CD4-positive, alpha-beta memory T cell (primary cell): ENCODE measurements around the gene CPEB1. TPM values are rescaled to one million over a fixed set of nuclear protein-coding genes. Genes with fewer than 3 reads are reported as not detected.

Source experiments
- CTCF ChIA-PET: fragments of 350-600 bp; sonication (Branson Sonifier 250); formaldehyde crosslinking; loops from one replicate; lab custom pipeline; 2021; ENCODE audit warnings: inconsistent platforms; ENCODE audit not compliant: partially characterized antibody; lab: Charles Lee
- POLR2A ChIA-PET: fragments of 350-600 bp; sonication (Branson Sonifier 250); formaldehyde crosslinking; loops from one replicate; lab custom pipeline; 2021; ENCODE audit not compliant: partially characterized antibody; lab: Charles Lee
- DNase-seq, 5 donors: peaks; one replicate each; pipeline versions ENCODE4 v3.0.0 to v3.0.0-alpha.2; 2020 to 2022; ENCODE audit warnings: mixed read lengths in 1 of 5
- H3K27ac ChIP-seq: one replicate; pipeline ENCODE4 v1.7.0; 2013; ENCODE audit warnings: low read depth, low read length
- H3K27me3 ChIP-seq: 2 replicates; pipeline ENCODE4 v1.7.0; 2013; ENCODE audit warnings: mild to moderate bottlenecking, low read length, moderate library complexity; ENCODE audit not compliant: insufficient read depth
- H3K36me3 ChIP-seq: 2 replicates; pipeline ENCODE4 v1.7.0; 2013; ENCODE audit warnings: mild to moderate bottlenecking, low read length, moderate library complexity; ENCODE audit not compliant: insufficient read depth
- H3K4me1 ChIP-seq: 2 replicates; pipeline ENCODE4 v1.7.0; 2013; ENCODE audit warnings: mild to moderate bottlenecking, low read length, moderate library complexity; ENCODE audit not compliant: insufficient read depth
- H3K4me3 ChIP-seq, 2 donors: one replicate each; pipeline ENCODE4 v1.7.0; 2013; ENCODE audit warnings: low read length in 2 of 2, mild to moderate bottlenecking in 1 of 2
- H3K9me3 ChIP-seq, 2 donors: one replicate each; pipeline ENCODE4 v1.7.0; 2013; ENCODE audit warnings: low read length in 2 of 2, control low read depth in 1 of 2; ENCODE audit not compliant: control insufficient read depth in 1 of 2
- H3K27ac Mint-ChIP-seq, 7 donors: one replicate each; pipeline ENCODE4 v1.8.0; 2020 to 2021; ENCODE audit warnings: mixed read lengths in 7 of 7, mild to moderate bottlenecking in 6 of 7, inconsistent platforms in 3 of 7, moderate library complexity in 3 of 7
- H3K27me3 Mint-ChIP-seq, 2 donors: one replicate each; pipeline ENCODE4 v1.8.0; 2020 to 2021; ENCODE audit warnings: mixed read lengths in 2 of 2
- H3K36me3 Mint-ChIP-seq, 2 donors: one replicate each; pipeline ENCODE4 v1.8.0; 2020 to 2021; ENCODE audit warnings: mixed read lengths in 2 of 2, inconsistent platforms in 1 of 2, mild to moderate bottlenecking in 1 of 2
- H3K4me1 Mint-ChIP-seq, 4 donors: one replicate each; pipeline ENCODE4 v1.8.0; 2020 to 2021; ENCODE audit warnings: mixed read lengths in 4 of 4, mild to moderate bottlenecking in 1 of 4
- H3K4me3 Mint-ChIP-seq, 8 donors: one replicate each; pipeline ENCODE4 v1.8.0; 2020 to 2021; ENCODE audit warnings: mixed read lengths in 8 of 8, mild to moderate bottlenecking in 7 of 8, moderate library complexity in 6 of 8, inconsistent platforms in 3 of 8
- H3K9me3 Mint-ChIP-seq, 8 donors: one replicate each; pipeline ENCODE4 v1.8.0; 2020 to 2021; ENCODE audit warnings: mixed read lengths in 8 of 8, mild to moderate bottlenecking in 5 of 8, inconsistent platforms in 3 of 8, moderate library complexity in 1 of 8
- intact Hi-C: fragments of 100-400 bp; cut with micrococcal nuclease; formaldehyde crosslinking; loops from one replicate; pipeline ENCODE4 v1.15.1; 2023
- polyA plus RNA-seq, 2 donors: library from polyadenylated mRNA; unstranded; fragments of 300-500 nt; fragmentation: Illumina TruSeq; gene quantifications; one replicate each; pipeline ENCODE4 v1.2.3, GENCODE V29; 2021
- total RNA-seq, 2 experiments: library from RNA; stranded (reverse); gene quantifications; one replicate each; pipeline ENCODE4 v1.2.3, GENCODE V29; 2021

CPEB1 gene
- total and polyA plus RNA-seq, 4 experiments from 2014 or later = 0.17 to 0.55 (median 0.38) TPM

DNA sequence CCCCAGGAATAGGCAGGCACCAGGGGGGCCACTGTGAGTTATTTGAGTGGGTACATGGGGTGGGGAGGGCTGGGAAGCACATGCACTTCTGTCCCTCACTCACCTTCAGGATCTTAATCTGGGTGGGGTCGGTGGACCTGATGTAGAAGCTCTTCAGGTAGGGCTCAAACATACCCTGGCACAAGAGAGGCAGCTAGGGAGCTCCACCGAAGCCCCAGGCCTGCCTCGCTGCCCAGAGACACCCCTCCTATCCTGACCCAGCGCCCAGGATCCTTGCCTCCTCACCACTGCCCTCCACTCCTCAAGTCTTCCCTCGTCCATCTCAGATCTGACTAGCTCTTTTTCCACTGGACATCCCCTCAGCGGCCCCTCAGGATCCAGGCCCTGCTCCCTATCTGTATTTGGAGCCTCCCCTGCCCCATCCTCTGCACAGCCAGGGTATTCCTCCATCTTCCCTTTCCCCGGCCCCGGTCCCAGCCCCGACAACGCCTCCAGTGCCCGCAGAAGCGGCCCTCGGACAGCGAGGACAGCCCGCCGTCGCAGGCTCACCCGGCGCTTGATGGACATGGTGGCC lies 32.5 kb upstream of the CPEB1 start:
- Histone ChIP-seq H3K36me3 (no peaks in the 10 kb centered on the region), H3K27me3 (no peaks in the 10 kb centered on the region), H3K4me1 (peaks cover 14% of the 10 kb centered on the region), H3K27ac (no peak overlapping the region), H3K9me3 (no peaks in the 10 kb centered on the region), H3K4me3 (peak overlapping the region; percentile 17 to 70)
- DNase-seq = peak in 1 of 5 donors; percentile 5
- Mint-ChIP-seq H3K4me1 (peaks cover 7 to 16% (median 12%) of the 10 kb centered on the region in 4 donors), H3K4me3 (peak overlapping the region; percentile 83 to 96 (median 91)), H3K9me3 (no peaks in the 10 kb centered on the region), H3K27ac (peak overlapping the region; percentile 37 to 81 (median 64)), H3K36me3 (no peaks in the 10 kb centered on the region), H3K27me3 (peaks cover 3 to 6% of the 10 kb centered on the region in 2 donors)
- intact Hi-C loops = loop anchor here (1.0 to 10.0 kb wide), 5 partner anchors 30 to 305 kb away; partner anchors contain the start of genes AP3B2, RAMAC, RPS17 and WHAMM
- CTCF ChIA-PET = interaction anchor here (1.2 kb wide), 1 partner anchor 8 kb away, joined by 3 read pairs; no protein-coding TSS in a partner anchor
- POLR2A ChIA-PET = interaction anchor here (0.5 to 3.5 kb wide), 11 partner anchors 29 to 417 kb away, joined by 3 to 21 read pairs (median 6); partner anchors contain the start of genes AP3B2, BTBD1, CPEB1 and EFL1

DNA sequence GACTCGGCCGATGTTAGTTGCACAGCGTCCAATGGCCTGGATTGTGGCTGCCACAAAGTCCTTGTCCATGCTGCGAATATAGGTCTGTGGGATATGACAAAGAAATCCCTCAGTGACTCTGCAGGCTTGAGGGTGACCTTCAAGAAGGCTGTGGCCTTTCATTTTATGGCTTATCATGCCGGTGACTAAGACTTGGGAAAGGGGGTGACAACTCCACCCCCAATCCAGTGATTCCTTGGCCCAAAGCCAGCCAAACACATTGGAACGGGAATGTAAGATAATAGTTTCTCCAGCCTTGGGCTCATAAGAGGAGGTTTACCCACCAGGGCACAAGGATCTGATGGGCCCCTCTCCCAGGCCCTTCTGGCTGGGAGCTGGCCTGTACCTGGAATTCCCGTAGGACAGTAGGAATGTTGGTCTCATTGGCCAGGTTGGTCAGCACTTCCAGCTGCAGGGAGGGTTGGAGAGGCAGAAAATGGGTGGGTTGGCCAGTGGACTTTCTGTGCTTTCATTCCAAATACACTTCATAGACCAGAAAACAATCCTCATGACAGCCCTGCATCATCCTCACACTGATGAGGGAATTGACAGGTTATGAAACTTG lies 30.7 kb upstream of the CPEB1 start:
- intact Hi-C loops = no loop called here
- Histone ChIP-seq H3K27ac (no peak overlapping the region), H3K4me1 (peaks cover 14% of the 10 kb centered on the region), H3K9me3 (no peaks in the 10 kb centered on the region), H3K36me3 (no peaks in the 10 kb centered on the region), H3K4me3 (no peak overlapping the region), H3K27me3 (no peaks in the 10 kb centered on the region)
- Mint-ChIP-seq H3K4me3 (peak overlapping the region in 1 of 8 donors; percentile 46), H3K4me1 (peaks cover 7 to 16% (median 12%) of the 10 kb centered on the region in 4 donors), H3K9me3 (no peaks in the 10 kb centered on the region), H3K36me3 (no peaks in the 10 kb centered on the region), H3K27me3 (peaks cover 0 to 3% of the 10 kb centered on the region in 2 donors), H3K27ac (peak overlapping the region in 1 of 7 donors; percentile 17)
- ChIA-PET POLR2A (no interaction called here), CTCF (no interaction called here)
- no peak for DNase-seq

DNA sequence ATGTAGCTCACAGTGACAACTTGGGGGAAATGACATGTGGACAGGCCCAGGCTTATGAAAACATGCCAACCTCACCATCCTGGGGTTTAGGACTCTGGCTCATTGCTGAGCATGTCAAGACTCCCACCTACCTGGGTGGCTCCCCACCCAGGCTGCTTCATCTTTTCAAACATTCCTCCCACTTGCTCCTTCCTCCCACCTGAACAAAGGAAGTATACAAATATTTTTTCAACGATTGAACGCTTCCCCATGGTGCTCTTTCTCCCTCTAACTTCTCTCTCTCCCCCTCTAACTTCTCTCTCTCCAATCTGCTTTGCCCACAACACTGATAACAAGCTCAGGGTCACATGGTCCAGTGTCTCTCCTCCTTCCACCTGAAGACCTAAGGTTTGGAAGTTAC lies 27.7 kb upstream of the CPEB1 start:
- Histone ChIP-seq H3K9me3 (no peaks in the 10 kb centered on the region), H3K4me1 (peaks cover 2% of the 10 kb centered on the region), H3K36me3 (no peaks in the 10 kb centered on the region), H3K4me3 (no peak overlapping the region), H3K27ac (no peak overlapping the region), H3K27me3 (no peaks in the 10 kb centered on the region)
- intact Hi-C loops = no loop called here
- Mint-ChIP-seq H3K27ac (no peak overlapping the region), H3K4me1 (peaks cover 0 to 4% (median 2%) of the 10 kb centered on the region in 4 donors), H3K4me3 (peak overlapping the region in 1 of 8 donors; percentile 18), H3K9me3 (no peaks in the 10 kb centered on the region), H3K36me3 (no peaks in the 10 kb centered on the region), H3K27me3 (peaks cover 0 to 2% of the 10 kb centered on the region in 2 donors)
- CTCF ChIA-PET = no interaction called here
- POLR2A ChIA-PET = no interaction called here
- DNase-seq = no peak

DNA sequence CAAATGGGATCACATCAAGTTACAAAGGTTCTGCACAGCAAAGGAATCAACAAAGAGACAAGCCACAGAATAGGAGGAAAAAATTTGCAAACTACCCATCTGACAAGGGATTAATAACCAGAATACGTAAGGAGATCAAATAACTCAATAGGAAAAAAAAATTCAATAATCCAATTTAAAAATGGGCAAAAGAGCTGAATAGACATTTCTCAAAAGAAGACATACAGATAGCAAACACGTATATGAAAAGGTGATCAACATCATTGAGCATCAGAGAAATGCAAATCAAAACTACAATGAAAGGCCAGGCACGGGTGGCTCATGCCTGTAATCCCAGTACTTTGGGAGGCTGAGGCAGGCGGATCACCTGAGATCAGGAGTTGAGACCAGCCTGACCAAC lies 23.5 kb upstream of the CPEB1 start:
- H3K4me1 Mint-ChIP-seq = no peaks in the 10 kb centered on the region
- CTCF ChIA-PET = interaction anchor here (0.6 kb wide), 1 partner anchor 577 kb away, joined by 3 read pairs; no protein-coding TSS in a partner anchor
- no peaks in the 10 kb centered on the region for H3K9me3 ChIP-seq
- POLR2A ChIA-PET = no interaction called here
- H3K4me1 ChIP-seq = no peaks in the 10 kb centered on the region
- no peak overlapping the region for H3K4me3 ChIP-seq
- no peak for DNase-seq
- no peaks in the 10 kb centered on the region for H3K36me3 Mint-ChIP-seq
- no peaks in the 10 kb centered on the region for H3K36me3 ChIP-seq
- intact Hi-C loops = no loop called here
- H3K27me3 ChIP-seq = no peaks in the 10 kb centered on the region
- H3K4me3 Mint-ChIP-seq = no peak overlapping the region
- H3K9me3 Mint-ChIP-seq = no peaks in the 10 kb centered on the region
- H3K27me3 Mint-ChIP-seq = peaks cover 2 to 13% of the 10 kb centered on the region in 2 donors
- H3K27ac Mint-ChIP-seq = no peak overlapping the region
- H3K27ac ChIP-seq = no peak overlapping the region

DNA sequence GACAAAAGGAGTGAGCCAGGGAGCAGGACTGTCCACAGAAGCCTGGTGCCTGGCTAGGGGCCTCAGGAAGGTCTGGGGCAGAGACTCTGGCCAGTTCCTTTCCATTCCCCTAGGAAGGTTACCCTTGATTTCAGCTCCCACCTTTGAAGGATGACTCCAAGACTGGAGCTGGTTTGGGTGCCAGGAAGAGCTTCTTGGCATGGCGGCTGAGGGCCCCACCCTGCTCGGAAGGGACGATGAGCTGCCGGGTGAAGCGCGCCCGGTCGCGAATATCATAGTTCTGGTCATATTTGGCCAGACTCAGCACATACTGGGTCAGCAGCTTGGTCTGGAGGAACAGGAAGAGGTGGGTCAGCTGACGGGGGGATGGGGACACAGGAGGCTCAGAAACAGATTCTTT lies 19.4 kb upstream of the CPEB1 start:
- POLR2A ChIA-PET = no interaction called here
- Histone ChIP-seq H3K4me1 (no peaks in the 10 kb centered on the region), H3K36me3 (no peaks in the 10 kb centered on the region), H3K27me3 (no peaks in the 10 kb centered on the region), H3K9me3 (no peaks in the 10 kb centered on the region), H3K27ac (no peak overlapping the region), H3K4me3 (no peak overlapping the region)
- Mint-ChIP-seq H3K9me3 (peaks cover 0 to 4% (median 0%) of the 10 kb centered on the region in 8 donors), H3K27ac (no peak overlapping the region), H3K4me1 (no peaks in the 10 kb centered on the region), H3K36me3 (no peaks in the 10 kb centered on the region), H3K27me3 (peaks cover 10 to 24% of the 10 kb centered on the region in 2 donors), H3K4me3 (no peak overlapping the region)
- intact Hi-C loops = no loop called here
- no peak for DNase-seq
- CTCF ChIA-PET = no interaction called here

DNA sequence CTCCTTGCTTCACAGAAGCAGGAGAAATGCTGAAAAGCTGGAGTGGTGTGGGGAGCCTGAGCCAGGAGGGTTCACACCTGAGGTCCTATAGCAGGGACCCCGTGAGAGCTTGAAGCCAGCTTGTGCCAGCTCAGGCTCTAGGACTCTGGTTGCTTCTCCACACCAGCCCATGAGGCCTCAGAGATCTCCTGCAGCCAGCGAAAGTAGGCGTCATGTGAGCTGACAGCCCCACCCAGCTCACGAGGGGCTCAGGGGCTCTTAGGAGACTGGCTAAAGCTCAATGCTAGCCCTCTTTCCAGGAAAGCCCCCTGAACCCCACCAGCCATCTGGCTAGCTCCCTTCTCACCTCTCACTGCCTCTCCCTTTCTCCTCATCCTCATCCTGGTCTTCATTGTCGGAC lies 16.9 kb upstream of the CPEB1 start:
- H3K27me3 Mint-ChIP-seq = peaks cover 21 to 35% of the 10 kb centered on the region in 2 donors
- Histone ChIP-seq H3K27me3 (no peaks in the 10 kb centered on the region), H3K27ac (no peak overlapping the region), H3K4me1 (no peaks in the 10 kb centered on the region), H3K4me3 (no peak overlapping the region), H3K9me3 (no peaks in the 10 kb centered on the region), H3K36me3 (no peaks in the 10 kb centered on the region)
- H3K27ac Mint-ChIP-seq = peak overlapping the region in 1 of 7 donors; percentile 37
- CTCF ChIA-PET = interaction anchor here (0.6 kb wide), 1 partner anchor 79 kb away, joined by 3 read pairs; no protein-coding TSS in a partner anchor
- POLR2A ChIA-PET = no interaction called here
- intact Hi-C loops = no loop called here
- H3K36me3 Mint-ChIP-seq = no peaks in the 10 kb centered on the region
- peaks cover 0 to 4% (median 0%) of the 10 kb centered on the region in 8 donors for H3K9me3 Mint-ChIP-seq
- no peak overlapping the region for H3K4me3 Mint-ChIP-seq
- DNase-seq = no peak
- no peaks in the 10 kb centered on the region for H3K4me1 Mint-ChIP-seq

DNA sequence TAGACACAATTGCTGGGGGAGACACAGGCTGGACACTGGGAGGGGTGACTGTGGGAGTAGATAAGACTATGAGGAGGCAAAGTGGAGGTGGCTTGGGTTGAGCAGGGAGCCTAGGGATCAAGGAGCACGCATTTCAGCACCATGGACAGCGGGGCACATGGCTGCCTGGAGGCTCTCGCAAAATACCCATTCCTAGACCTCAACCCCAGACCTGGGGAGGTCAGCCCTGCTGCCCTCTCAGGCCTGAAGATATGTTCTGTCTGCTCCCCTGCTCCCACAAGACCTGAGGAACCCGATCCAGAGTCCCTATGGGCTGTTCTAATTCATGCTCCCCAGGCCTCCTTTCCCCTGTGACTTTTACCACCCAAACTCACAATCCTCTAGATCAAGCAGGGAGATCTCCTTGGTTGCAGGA lies 16.0 kb upstream of the CPEB1 start:
- Histone ChIP-seq H3K27ac (no peak overlapping the region), H3K36me3 (no peaks in the 10 kb centered on the region), H3K27me3 (no peaks in the 10 kb centered on the region), H3K9me3 (no peaks in the 10 kb centered on the region), H3K4me3 (no peak overlapping the region), H3K4me1 (no peaks in the 10 kb centered on the region)
- peak in 4 of 5 donors; percentile 9 to 32 (median 26) for DNase-seq
- no peaks in the 10 kb centered on the region for H3K36me3 Mint-ChIP-seq
- intact Hi-C loops = no loop called here
- H3K27me3 Mint-ChIP-seq = peaks cover 22 to 37% of the 10 kb centered on the region in 2 donors
- ChIA-PET POLR2A (no interaction called here), CTCF (no interaction called here)
- H3K9me3 Mint-ChIP-seq = peaks cover 0 to 4% (median 0%) of the 10 kb centered on the region in 8 donors
- no peaks in the 10 kb centered on the region for H3K4me1 Mint-ChIP-seq
- H3K4me3 Mint-ChIP-seq = no peak overlapping the region
- H3K27ac Mint-ChIP-seq = no peak overlapping the region
